HAP-1 (cell line): ENCODE results near the gene MXRA8.

ENCODE experiments used
- DNase-seq, 2 experiments: peaks; one replicate each; pipeline ENCODE4 v3.0.0-alpha.2; 2016 to 2020; ENCODE audit warnings: low spot score in 2 of 2
- H3K27me3 ChIP-seq: fragments of 250-450 bp; sonication (Bioruptor Pico); 2 replicates; pipeline ENCODE4 v1.5.1; 2020; ENCODE audit warnings: low read depth, mild to moderate bottlenecking, moderate library complexity
- H3K36me3 ChIP-seq: fragments of 250-450 bp; sonication (Bioruptor Pico); replicated peaks from 2 replicates; pipeline ENCODE4 v1.5.1; 2020; ENCODE audit warnings: mild to moderate bottlenecking
- H3K4me1 ChIP-seq: fragments of 250-450 bp; sonication (Bioruptor Pico); 2 replicates; pipeline ENCODE4 v1.5.1; 2020; ENCODE audit warnings: mild to moderate bottlenecking
- H3K4me3 ChIP-seq: fragments of 250-450 bp; sonication (Bioruptor Pico); 2 replicates; pipeline ENCODE4 v1.5.1; 2020; ENCODE audit warnings: mild to moderate bottlenecking, moderate library complexity
- H3K9me3 ChIP-seq: fragments of 250-450 bp; sonication (Bioruptor Pico); 2 replicates; pipeline ENCODE4 v1.5.1; 2020; ENCODE audit warnings: mild to moderate bottlenecking, moderate library complexity
- in situ Hi-C: fragments of 300-500 bp; cut with MboI; formaldehyde crosslinking; loops from 3 replicates; pipeline ENCODE4 v1.14.3; 2020; ENCODE audit warnings: low sequenced_read_pairs, inconsistent platforms, mixed read lengths

The MXRA8 gene

DNA sequence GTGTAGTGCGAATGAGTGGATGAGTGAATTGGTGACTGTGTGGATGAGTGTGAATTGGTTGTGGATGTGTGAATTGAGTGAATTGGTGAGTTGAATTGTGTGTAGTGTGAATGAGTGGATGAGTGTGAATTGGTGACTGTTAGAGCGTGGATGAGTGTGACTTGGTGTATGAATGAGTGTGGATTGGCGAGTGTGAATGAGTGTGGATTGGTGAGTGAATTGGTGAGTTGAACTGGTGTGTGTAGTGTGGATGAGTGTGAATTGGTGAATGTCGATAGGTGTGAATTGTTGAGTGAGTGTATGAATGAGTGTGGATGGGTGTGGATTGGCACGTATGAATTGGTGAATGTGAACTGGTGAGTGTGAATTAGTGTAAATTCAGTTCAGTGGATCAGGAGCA, 9.0 kb upstream of the MXRA8 start:
- Histone ChIP-seq H3K36me3 (peaks cover 6% of the 10 kb centered on the region), H3K4me3 (no peak overlapping the region), H3K9me3 (peaks cover 4% of the 10 kb centered on the region; the same call in 1 of the 2 replicates), H3K4me1 (no peaks in the 10 kb centered on the region), H3K27me3 (no peaks in the 10 kb centered on the region)
- in situ Hi-C loops = no loop called here
- no peak for DNase-seq

DNA sequence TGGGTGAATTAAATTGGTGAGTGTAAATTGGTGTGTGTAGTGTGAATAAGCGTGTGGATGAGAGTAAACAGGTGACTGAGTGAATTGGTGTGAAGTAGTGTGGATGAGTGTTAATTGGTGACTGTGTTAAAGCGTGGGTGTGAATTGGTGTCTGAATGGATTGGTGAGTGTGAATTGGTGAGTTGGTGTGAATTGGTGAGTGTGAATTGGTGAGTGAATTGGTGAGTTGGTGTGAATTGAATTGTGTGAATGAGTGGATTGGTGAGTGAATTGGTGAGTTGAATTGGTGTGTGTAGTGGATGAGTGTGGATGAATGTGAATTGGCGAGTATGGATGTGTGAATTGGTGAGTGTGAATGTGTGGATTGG, 8.3 kb upstream of the MXRA8 start:
- H3K4me1 ChIP-seq = no peaks in the 10 kb centered on the region
- in situ Hi-C loops = no loop called here

DNA sequence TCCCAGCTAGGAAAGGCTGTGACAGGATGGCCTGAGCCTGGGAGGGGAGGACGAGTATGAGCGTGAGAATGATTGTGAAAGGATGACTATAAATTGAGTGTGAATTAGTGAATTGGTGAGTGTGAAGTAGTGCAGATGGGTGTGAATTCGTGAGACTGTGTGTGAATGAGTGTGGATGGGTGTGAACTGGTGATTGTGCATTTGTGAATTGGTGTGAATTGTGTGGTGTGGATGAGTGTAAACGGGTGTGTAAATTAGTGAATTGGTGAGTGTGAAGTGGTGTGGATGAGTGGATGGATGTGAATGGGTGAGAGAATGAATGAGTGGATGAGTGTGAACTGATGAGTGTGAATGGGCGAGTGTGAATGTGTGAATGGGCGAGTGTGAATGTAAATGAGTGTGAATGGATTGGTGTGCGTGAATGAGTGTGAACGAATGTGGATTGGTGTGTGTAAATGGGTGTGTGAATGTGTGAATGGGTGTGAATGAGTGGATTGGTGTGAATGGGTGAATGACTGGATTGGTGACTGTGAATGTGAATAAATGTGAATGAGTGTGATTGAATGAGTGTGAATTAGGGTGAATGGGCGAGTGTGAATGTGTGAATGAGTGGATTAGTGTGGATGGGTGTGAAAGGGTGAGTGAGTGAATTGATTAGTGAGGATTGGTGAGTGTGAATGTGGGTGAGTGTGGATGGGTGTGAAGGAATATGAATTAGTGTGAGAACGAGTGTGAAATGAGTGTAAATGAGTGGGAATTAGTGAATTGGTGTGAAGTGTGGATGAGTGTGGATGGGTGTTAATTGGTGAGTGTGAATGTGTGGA, 7.7 kb upstream of the MXRA8 start:
- Histone ChIP-seq H3K9me3 (peaks cover 4% of the 10 kb centered on the region; the same call in 1 of the 2 replicates), H3K36me3 (no peaks in the 10 kb centered on the region), H3K4me3 (no peak overlapping the region), H3K4me1 (no peaks in the 10 kb centered on the region), H3K27me3 (no peaks in the 10 kb centered on the region)
- no peak for DNase-seq
- in situ Hi-C loops = no loop called here

More for the DNA sequence above, 8.3 kb upstream of the MXRA8 start:
- no peak for DNase-seq
- Histone ChIP-seq H3K27me3 (no peaks in the 10 kb centered on the region), H3K4me3 (no peak overlapping the region), H3K36me3 (peaks cover 4% of the 10 kb centered on the region; the same call in 1 of the 2 replicates), H3K9me3 (peaks cover 4% of the 10 kb centered on the region; the same call in 1 of the 2 replicates)

DNA sequence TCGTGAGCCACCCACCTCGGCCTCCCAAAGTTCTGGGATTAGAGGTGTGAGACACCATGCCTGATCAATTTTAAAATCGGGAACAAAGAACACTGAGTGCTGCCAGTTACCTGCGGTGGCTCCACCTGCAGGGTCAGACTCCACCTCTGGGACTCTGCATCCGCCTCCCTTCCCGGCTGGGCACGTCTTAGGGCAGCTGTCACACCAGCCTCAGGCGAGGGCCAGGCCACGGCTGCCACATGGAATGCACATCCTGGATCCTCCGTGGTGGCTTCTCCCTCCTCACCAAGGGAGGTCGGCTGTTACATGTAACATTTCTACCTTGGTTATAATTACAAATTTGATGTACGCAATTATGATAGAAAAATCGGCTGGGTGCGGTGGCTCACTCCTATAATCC, 5.9 kb upstream of the MXRA8 start:
- in situ Hi-C loops = no loop called here
- H3K4me1 ChIP-seq = no peaks in the 10 kb centered on the region
- no peak for DNase-seq

DNA sequence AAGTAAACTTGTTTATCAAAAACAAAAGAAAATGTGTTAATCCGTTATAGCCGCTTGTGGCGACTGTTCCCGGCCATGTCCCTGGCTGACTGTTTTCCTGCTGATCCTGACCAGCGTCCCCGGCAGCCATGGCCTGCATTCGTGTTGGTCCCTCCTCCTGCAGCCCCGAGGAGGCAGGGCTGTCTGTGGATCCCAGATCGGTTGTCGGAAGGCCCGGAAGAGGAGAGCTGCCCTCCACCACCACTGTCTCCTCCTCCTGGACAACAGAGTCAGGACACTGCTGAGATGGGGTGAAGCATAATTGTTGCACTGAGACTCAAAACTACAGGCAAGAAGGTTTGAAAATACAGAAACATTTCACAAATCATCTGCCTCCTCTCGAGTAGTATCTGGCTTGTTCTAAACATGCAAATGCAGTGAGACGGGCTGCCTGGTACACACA, 3.6 kb upstream of the MXRA8 start:
- H3K27me3 ChIP-seq = no peaks in the 10 kb centered on the region
- in situ Hi-C loops = no loop called here
- H3K36me3 ChIP-seq = no peaks in the 10 kb centered on the region
- no peak overlapping the region for H3K4me3 ChIP-seq
- H3K4me1 ChIP-seq = no peaks in the 10 kb centered on the region
- DNase-seq = no peak
- peaks cover 4% of the 10 kb centered on the region; the same call in 1 of the 2 replicates for H3K9me3 ChIP-seq

More for the DNA sequence above, 5.9 kb upstream of the MXRA8 start:
- Histone ChIP-seq H3K9me3 (peaks cover 4% of the 10 kb centered on the region; the same call in 1 of the 2 replicates), H3K27me3 (no peaks in the 10 kb centered on the region), H3K36me3 (no peaks in the 10 kb centered on the region), H3K4me3 (no peak overlapping the region)

DNA sequence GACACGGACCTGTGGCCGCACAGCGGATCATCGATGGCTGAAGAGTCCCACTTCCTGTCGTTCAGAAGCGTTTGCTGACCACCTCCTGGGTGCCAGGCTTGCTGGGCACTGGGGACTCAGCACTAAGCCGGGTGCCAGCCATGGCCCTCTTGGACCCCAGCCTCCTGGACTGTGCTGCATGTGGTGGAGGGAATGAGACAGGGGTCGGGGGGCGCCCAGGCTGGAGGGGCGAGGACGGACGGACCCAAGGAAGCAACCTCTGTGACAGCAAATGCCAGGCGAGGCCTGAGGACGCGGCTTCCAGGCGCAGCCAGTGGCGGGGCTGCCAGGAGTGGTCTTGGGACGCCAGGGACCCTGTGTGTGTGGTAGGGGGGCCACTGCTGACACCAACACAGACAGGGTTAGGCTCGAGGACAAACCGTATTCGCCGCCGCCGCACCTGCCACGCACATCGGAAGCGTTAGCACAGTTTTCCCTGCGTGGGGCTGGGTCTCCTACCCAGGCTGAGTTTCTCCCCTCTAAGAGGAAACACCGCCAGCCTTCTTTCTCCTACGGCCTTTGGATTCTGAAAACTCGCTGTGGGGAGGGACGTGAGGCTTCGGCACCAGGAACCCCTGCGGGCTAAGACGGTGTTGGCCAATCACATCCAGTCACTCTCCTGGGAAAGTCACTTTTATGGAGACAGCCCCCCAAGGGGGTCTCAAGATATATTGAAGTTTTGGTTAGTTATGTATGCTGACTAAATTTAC, 3.1 kb upstream of the MXRA8 start:
- no peak for DNase-seq
- H3K9me3 ChIP-seq = peaks cover 4% of the 10 kb centered on the region; the same call in 1 of the 2 replicates
- in situ Hi-C loops = no loop called here
- H3K4me3 ChIP-seq = no peak overlapping the region
- H3K27me3 ChIP-seq = no peaks in the 10 kb centered on the region
- no peaks in the 10 kb centered on the region for H3K36me3 ChIP-seq
- no peaks in the 10 kb centered on the region for H3K4me1 ChIP-seq

DNA sequence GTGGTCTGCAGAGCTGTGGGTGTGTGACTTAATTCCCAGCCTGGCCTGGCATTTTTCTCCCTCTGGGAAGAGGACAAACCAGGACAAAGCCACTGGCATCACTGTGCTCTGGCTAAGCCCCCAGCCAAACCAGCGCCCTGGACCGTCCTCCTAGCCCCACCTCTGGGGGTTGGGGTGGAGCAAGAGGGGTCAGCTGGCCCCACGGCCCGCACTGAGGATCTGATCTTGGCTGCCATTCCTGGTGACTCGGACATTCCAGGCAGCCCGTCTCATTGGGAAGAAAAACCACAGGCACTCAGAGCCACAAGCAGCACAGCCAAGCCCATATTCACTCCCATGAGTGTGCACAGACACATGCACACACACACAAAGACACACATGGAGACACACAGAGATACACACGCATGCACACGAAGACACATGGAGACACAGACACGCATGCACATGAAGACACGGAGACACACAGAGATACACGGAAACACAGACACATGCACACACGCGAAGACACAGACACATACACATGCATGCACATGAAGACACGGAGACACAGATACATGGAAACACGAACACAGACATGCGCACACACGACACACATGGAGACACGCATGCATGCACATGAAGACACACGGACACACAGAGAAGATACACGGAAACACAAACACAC, 2.3 kb upstream of the MXRA8 start:
- in situ Hi-C loops = no loop called here
- Histone ChIP-seq H3K36me3 (no peaks in the 10 kb centered on the region), H3K9me3 (no peaks in the 10 kb centered on the region), H3K4me3 (no peak overlapping the region), H3K4me1 (no peaks in the 10 kb centered on the region), H3K27me3 (no peaks in the 10 kb centered on the region)
- no peak for DNase-seq

DNA sequence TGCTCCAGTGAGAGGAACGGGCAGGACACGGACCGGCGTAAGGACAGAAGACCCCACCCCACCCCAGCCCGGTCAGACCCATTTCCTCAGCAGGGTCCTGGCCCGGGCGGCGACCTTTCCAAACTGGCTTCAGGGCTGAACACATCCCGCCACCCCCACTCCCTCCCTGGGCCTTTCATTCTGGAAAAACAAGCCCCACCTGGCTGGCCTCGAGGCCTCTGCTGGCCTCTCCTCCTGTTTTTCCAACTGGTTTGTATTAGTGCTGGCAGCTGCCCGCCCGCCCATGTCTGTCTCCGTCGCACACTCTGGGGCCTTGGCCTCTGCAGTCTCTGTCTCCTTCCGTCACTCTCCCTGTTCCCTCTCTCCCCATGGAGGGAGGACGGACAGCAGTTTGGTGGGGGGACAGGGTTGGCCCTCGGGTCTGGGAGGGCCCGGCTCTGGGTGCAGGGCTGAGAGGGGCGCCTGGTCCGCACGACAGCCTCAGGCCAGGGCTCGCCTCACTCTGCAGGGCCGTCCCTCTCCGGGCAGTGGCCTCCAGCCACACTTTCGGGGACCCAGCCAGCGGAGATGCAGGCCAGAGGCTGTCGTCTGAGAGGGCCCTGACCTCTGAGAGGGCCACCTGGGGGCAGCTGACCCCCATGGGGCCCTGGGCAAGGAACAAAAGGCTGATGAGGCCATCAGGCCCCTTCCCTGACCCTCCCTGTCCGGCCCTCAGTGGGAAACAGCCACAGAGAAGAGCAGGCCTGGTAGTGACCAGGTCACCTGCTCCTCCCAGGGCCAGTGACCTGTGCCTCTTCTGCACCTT, 1.5 kb upstream of the MXRA8 start:
- Histone ChIP-seq H3K9me3 (no peaks in the 10 kb centered on the region), H3K27me3 (peaks cover under 1% of the 10 kb centered on the region), H3K36me3 (no peaks in the 10 kb centered on the region), H3K4me1 (no peaks in the 10 kb centered on the region; the same call in 1 of the 2 replicates), H3K4me3 (no peak overlapping the region)
- in situ Hi-C loops = no loop called here
- no peak for DNase-seq

DNA sequence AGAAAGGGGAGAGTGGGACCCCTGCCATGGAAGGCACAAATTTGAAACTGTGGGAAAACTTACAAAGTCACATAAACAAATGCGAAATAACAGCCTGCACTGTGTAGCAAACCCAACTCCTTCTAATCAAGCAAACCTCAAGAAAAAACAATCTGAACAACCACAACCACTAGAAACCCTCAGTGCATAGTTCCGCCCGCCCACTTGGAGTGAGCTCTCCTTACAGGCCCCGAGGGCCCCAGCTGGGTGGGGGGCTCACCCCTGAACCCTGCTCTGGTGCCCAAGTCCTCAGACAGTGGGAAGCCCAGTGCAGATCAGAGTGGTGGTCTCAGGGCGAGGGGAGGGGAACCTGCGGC, 931 bp upstream of the MXRA8 start:
- DNase-seq = no peak
- Histone ChIP-seq H3K4me3 (no peak overlapping the region), H3K9me3 (no peaks in the 10 kb centered on the region), H3K4me1 (peaks cover 2% of the 10 kb centered on the region; the same call in 1 of the 2 replicates), H3K36me3 (no peaks in the 10 kb centered on the region), H3K27me3 (peaks cover 6% of the 10 kb centered on the region)
- in situ Hi-C loops = no loop called here

DNA sequence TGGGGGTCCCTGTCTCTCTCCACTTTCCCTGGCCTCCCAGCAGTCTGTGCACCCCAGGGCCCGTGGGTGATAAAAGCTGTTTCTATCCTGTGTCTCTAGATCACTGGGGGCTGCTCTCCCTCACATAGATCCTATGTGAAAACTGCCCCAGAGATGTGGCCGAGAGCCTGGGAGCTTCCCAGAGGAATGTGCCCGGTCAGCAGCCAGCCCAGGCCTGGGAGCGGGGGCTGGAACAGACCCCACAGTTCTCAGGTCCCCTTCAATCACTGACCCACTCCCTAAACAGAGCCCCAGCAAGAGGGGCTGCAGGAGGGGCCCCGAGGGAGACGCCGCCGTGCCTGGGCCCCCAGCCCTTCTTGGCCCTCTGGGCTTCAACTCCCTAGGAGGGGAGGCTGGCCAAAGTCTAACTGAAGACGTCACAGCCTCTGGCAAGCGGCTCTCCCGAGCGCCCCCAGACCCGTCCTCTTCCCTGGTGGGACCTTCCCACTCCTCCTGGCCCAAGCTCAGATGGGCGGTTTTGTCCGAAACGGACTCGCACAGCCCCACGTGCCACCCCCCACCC, 403 bp downstream of the MXRA8 start:
- H3K9me3 ChIP-seq = no peaks in the 10 kb centered on the region
- H3K4me3 ChIP-seq = no peak overlapping the region
- H3K27me3 ChIP-seq = peaks cover 17% of the 10 kb centered on the region
- DNase-seq = no peak
- no peaks in the 10 kb centered on the region for H3K36me3 ChIP-seq
- in situ Hi-C loops = no loop called here
- H3K4me1 ChIP-seq = peaks cover 8% of the 10 kb centered on the region

DNA sequence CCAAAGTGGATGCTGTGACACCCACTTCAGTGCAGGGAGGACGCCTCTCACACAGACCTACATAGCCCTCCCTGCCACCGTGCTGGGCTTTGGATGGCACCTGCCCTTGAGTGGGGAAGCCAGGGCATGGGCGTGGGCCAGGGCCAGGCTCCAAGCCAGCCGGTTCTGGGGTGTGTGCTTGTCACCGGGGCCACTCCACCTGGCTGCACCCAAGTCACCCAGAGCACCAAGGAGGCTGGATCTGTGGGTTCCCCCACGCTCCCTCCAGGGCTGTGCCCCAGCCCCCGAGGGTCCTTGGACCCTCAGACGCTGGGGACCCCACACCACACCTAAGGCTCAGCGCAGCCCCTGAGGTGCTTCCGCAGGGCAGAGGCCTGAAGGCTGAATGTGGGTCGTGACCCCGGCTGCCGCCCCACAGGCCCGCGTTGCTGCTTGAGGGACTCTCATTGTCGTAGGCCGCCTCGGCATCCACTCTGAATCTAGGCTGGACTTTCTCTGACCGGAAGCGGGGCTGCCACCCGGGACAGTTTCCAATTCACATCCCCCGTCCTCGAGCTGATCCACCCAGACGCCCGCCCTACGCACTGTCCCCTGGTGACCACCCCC, 1.5 kb downstream of the MXRA8 start:
- in situ Hi-C loops = no loop called here
- peaks cover 8% of the 10 kb centered on the region for H3K4me1 ChIP-seq
- DNase-seq = no peak
- H3K36me3 ChIP-seq = no peaks in the 10 kb centered on the region
- no peak overlapping the region for H3K4me3 ChIP-seq
- no peaks in the 10 kb centered on the region for H3K9me3 ChIP-seq
- H3K27me3 ChIP-seq = peaks cover 17% of the 10 kb centered on the region

DNA sequence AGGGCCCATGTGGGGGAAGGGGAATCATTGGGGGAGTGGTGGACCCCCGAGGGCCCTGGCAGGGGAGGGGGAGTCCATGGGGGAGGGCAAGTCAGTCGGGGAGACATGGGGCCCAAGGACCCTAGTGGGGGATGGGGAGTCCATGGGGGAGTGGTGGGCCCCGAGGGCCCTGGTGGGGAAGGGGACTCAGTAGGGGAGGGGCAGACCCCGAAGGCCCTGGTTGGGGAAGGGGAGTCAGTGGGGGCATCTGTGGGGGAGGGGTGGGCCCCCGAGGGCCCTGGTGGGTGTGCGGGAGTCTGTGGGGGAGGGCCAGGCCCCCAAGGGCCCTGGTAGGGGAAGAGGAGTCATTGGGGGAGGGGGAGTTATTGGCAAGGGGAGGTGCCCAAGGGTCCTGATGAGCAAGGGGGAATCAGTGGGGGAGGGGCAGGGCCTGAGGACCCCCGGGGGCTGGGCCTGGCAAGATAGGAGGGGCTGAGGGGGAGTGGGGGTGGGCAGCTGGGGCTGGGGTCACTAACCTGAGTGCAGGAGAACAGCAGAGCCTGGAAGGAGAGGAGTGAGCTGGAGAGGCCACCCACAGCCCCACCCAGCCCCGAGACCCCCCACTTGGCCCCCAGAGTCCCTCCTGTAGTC, 2.1 kb downstream of the MXRA8 start:
- Histone ChIP-seq H3K9me3 (no peaks in the 10 kb centered on the region), H3K36me3 (no peaks in the 10 kb centered on the region), H3K4me1 (peaks cover 8% of the 10 kb centered on the region), H3K27me3 (peaks cover 17% of the 10 kb centered on the region), H3K4me3 (no peak overlapping the region)
- no peak for DNase-seq
- in situ Hi-C loops = no loop called here
